NCI-H1417 (cell line): ENCODE data around the gene PLSCR1.
A peak's percentile ranks its signal among the peaks of the same experiment; 100 is the strongest.

Source experiments
- DNase-seq, 3 experiments: peaks; one replicate each; lab custom pipeline; 2025; lab: John Stamatoyannopoulos, UW

The PLSCR1 gene

GRCh38 chr3:146544002-146544928 is at the start of gene PLSCR1:
TSS of gene PLSCR1 (minus strand) at chr3:146544607. CDS start at chr3:146536552, 8,055 bp downstream.
- DNase-seq: peak; percentile 39 to 95 (median 92)

GRCh38 chr3:146593776-146594175 is 49.4 kb upstream of the PLSCR1 start:
- peak in 1 of 3 experiments; percentile 15 for DNase-seq

GRCh38 chr3:146590521-146590920 is 46.1 kb upstream of the PLSCR1 start:
- peak in 1 of 3 experiments; percentile 14 for DNase-seq

- DNase-seq: peak in 2 of 3 experiments; percentile 17 to 76
Observed at GRCh38 chr3:146589899-146590508, 45.6 kb upstream of the PLSCR1 start.

- DNase-seq: no peak
Observed at GRCh38 chr3:146585156-146585555, 40.7 kb upstream of the PLSCR1 start.

GRCh38 chr3:146581951-146582467 is 37.6 kb upstream of the PLSCR1 start:
- DNase-seq: no peak

GRCh38 chr3:146581080-146581601 is 36.7 kb upstream of the PLSCR1 start:
- no peak for DNase-seq

- peak in 2 of 3 experiments; percentile 9 to 69 for DNase-seq
Observed at GRCh38 chr3:146577662-146578061, 33.3 kb upstream of the PLSCR1 start.

- no peak for DNase-seq
Observed at GRCh38 chr3:146575636-146576035, 31.2 kb upstream of the PLSCR1 start.

- no peak for DNase-seq
Observed at GRCh38 chr3:146574173-146574572, 29.8 kb upstream of the PLSCR1 start.

- no peak for DNase-seq
Observed at GRCh38 chr3:146569314-146569713, 24.9 kb upstream of the PLSCR1 start.

GRCh38 chr3:146566138-146566537 is 21.7 kb upstream of the PLSCR1 start:
- DNase-seq: no peak

GRCh38 chr3:146561879-146562278 is 17.5 kb upstream of the PLSCR1 start:
- DNase-seq: no peak

- no peak for DNase-seq
Observed at GRCh38 chr3:146561463-146561862, 17.1 kb upstream of the PLSCR1 start.

- DNase-seq: no peak
Observed at GRCh38 chr3:146560678-146561077, 16.3 kb upstream of the PLSCR1 start.

- DNase-seq: no peak
Observed at GRCh38 chr3:146559388-146559787, 15.0 kb upstream of the PLSCR1 start.

GRCh38 chr3:146558781-146559180 is 14.4 kb upstream of the PLSCR1 start:
- no peak for DNase-seq

GRCh38 chr3:146557745-146558144 is 13.3 kb upstream of the PLSCR1 start:
- no peak for DNase-seq

- DNase-seq: no peak
Observed at GRCh38 chr3:146555311-146555710, 10.9 kb upstream of the PLSCR1 start.

- DNase-seq: no peak
Observed at GRCh38 chr3:146554151-146554760, 9.8 kb upstream of the PLSCR1 start.

GRCh38 chr3:146550743-146551510 is 6.5 kb upstream of the PLSCR1 start:
- no peak for DNase-seq
